ENCODE data around the gene TMBIM1.

TMBIM1 gene

DNA sequence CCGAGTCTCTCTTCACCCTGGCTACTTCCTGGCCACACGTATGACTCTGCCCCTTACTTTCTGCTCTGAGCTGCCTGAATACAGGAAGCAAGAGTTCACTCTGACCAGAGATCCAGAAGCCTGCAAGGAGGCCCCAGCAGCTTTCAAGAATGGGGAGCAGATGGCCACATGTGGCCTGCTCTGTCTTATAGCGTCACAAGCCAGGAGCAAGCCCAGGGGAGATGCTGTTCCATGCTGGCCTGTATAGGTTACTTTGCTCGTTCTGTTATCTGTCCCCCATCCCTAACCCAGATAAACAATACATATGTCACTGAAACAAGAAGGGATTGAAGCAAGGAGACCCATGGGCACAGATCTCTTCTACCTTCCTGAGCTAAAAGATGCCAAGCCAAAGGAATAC, 17.7 kb downstream of the TMBIM1 start:
- TF ChIP-seq, protein P1, sequence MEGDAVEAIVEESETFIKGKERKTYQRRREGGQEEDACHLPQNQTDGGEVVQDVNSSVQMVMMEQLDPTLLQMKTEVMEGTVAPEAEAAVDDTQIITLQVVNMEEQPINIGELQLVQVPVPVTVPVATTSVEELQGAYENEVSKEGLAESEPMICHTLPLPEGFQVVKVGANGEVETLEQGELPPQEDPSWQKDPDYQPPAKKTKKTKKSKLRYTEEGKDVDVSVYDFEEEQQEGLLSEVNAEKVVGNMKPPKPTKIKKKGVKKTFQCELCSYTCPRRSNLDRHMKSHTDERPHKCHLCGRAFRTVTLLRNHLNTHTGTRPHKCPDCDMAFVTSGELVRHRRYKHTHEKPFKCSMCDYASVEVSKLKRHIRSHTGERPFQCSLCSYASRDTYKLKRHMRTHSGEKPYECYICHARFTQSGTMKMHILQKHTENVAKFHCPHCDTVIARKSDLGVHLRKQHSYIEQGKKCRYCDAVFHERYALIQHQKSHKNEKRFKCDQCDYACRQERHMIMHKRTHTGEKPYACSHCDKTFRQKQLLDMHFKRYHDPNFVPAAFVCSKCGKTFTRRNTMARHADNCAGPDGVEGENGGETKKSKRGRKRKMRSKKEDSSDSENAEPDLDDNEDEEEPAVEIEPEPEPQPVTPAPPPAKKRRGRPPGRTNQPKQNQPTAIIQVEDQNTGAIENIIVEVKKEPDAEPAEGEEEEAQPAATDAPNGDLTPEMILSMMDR (IDR thresholded peaks at IDR 0.05): no peak
- no peak for TF ChIP-seq ZFX (IDR thresholded peaks at IDR 0.05; ENCODE audit: borderline replicate concordance)
- peak overlapping the region; percentile 77 for H3K27ac ChIP-seq

DNA sequence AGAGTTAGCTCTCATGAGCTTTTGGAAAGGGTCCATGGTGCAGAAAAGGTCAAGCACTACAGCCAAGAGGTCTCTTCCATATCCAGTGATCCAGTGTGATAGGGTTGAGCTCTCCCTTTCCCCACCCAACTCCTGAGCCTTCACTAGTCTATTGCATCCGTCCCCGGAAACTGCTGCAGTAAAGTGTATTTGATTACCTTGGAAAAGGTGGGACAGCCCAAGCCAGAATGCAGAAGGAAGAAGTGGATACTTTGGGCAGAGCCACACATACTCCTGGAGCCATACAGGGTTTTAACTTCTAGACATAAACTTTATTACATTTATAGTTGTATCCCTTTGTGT, 18.4 kb downstream of the TMBIM1 start:
- peak overlapping the region; percentile 77 for H3K27ac ChIP-seq
- TF ChIP-seq ZFX (IDR thresholded peaks at IDR 0.05; ENCODE audit: borderline replicate concordance): no peak
- TF ChIP-seq, protein P1 (IDR thresholded peaks at IDR 0.05): no peak

DNA sequence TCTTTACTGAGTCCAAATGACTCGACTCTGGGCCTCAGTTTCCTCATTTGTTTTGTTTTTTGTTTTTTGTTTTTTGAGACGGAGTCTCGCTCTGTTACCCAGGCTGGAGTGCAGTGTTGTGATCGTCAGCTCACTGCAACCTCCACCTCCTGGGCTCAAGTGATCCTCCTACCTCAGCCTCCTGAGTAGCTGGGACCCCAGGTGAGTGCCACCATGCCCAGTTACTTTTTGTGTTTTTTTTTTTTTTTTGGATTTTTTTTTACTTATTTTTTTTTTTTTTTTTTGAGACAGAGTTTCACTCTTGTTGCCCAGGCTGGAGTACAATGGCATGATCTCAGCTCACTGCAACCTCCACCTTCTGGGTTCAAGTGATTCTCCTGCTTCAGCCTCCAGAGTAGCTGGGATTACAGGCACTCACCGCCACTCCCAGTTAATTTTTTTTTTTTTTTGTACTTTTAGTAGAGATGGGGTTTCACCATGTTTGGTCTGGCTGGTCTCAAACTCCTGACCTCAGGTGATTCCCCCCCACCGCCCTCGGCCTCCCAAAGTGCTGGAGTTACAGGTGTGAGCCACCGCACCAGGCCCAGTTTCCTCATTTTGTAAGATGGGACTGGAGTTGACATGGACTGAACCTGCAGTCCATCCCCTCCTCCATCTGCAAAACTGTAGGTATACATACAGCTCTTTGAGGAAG, 18.9 kb downstream of the TMBIM1 start:
- peak overlapping the region; percentile 77 for H3K27ac ChIP-seq

DNA sequence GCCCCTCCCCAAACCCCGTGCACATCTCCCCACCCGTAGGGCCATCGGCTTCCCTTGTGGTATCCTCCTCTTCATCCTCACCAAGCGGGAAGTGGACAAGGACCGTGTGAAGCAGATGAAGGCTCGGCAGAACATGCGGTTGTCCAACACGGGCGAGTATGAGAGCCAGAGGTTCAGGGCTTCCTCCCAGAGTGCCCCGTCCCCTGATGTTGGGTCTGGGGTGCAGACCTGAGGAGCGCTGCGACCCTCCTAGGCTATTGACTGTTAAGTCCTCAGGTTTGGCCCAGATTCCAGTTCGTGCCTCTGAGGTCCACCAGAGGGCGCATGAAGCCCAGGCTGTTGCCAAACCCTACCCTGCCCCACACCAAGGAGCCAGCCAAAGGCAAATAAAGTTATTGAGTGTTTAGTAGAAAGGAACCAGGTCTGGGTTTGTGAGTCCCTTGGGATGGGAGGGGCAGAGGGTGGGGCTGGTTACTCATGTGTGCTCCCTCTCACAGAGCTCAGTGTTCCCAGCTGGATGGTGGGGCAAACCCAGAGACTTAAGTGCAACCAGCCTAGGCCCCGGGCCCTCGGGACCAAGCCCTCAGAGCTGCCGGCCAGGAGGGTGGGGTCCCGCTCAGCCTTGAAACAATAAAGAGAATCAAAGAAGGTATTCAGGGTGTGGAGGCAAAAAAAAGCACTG, 19.6 kb downstream of the TMBIM1 start:
- H3K27ac ChIP-seq: peak overlapping the region; percentile 77
- TF ChIP-seq ZFX (IDR thresholded peaks at IDR 0.05; ENCODE audit: borderline replicate concordance): no peak
- TF ChIP-seq, protein P1 (IDR thresholded peaks at IDR 0.05): peak; percentile 92

DNA sequence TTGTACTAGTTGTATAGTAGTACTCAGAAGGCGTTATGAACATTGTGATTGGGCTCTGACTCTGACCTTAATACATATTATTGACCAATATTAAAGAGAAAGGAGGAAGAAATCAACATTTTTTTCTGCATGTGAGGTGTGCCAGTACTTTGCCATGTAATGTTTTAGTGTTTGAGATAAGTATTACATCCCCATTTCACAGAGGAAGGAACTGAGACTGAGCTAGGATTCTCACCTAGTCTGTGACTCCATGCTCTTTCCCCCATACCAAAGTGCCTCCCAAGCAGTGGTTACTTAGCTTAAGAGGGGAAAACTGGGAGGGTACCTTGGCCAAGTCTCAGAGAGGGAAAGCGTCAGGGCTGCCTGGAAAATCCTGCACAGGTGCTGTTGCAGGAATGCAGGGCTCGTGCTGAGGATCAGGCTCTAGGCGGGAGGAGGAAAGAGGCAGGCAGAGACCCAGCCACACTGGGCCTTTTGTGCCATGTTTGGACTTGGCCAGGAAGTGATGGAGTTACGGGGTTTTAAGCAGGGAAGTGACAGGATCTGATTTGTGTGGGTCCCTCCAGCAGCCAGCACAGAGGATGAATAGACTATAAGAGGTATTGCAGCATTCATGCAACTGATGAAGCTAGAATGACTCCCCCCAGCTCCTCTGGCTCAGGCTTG, 20.3 kb downstream of the TMBIM1 start:
- peak overlapping the region; percentile 77 for H3K27ac ChIP-seq

DNA sequence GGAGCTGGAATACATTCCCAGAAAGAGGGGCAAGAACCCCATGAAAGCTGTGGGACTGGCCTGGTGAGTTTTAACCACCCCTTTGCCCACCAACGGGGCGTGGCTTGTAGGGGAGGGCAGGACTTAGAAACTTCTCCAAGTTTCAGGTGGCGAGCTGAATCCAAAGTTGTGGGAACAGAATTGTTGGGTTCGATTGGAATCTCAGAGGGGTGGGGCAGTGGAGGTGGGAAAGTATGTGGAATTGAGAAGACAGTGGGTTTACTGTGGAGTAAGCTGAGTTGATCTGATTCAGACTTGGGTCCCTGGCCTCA, 20.9 kb downstream of the TMBIM1 start:
- TF ChIP-seq, protein P1 (IDR thresholded peaks at IDR 0.05): no peak
- no peak for TF ChIP-seq ZFX (IDR thresholded peaks at IDR 0.05; ENCODE audit: borderline replicate concordance)
- peak overlapping the region; percentile 77 for H3K27ac ChIP-seq

More for the DNA sequence above, 20.3 kb downstream of the TMBIM1 start:
- TF ChIP-seq ZFX (IDR thresholded peaks at IDR 0.05; ENCODE audit: borderline replicate concordance): no peak
- TF ChIP-seq, protein P1 (IDR thresholded peaks at IDR 0.05): no peak

DNA sequence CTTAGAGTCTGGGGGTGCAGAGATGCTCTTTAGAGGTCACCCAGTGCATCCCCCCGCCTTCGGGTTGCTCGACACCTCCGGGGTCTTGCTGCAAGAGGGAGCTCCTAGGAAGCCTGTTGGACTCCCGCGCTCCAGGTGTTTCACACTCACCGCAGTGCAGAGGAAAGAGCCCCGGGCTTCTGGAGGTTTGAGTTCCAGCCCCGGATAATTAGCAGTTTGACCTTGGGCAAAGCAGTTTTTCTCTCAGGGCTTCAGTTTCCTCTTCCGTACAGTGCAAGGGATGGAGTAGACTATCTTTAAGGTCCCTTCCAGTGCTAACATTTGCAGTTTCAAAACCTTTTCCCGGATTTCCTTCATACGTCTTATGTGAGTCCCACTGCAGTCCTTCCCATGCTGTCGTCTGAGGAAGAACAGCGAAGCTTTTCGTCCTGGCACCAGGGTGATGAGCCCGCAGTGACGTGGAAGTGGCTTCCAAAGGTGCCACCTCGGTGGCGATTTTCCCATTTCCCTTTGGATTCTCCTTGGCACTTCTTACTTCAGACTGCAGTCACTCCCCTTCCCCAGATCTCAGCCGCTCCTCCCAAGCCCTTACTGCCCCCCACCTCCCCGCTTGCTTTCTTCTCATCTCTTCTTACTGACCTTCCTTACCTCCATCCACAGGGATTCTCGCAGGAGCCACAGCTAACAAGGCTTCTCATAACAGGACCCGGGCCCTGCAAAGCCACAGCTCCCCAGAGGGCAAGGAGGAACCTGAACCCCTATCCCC, 21.4 kb downstream of the TMBIM1 start:
- no peak for TF ChIP-seq ZFX (IDR thresholded peaks at IDR 0.05; ENCODE audit: borderline replicate concordance)
- TF ChIP-seq, protein P1 (IDR thresholded peaks at IDR 0.05): no peak
- peak overlapping the region; percentile 77 for H3K27ac ChIP-seq

Measured in 22Rv1 (cell line).